T-helper 1 cell treated with Interleukin-12 subunit alpha and Interleukin-12 subunit beta and Interleukin-4 antibody, amounts not matched to agents 30 ng/mL and 1 ng/mL, for 36 hours (primary cell): ENCODE data around the gene GBP7. TPM values are rescaled to one million over a fixed set of nuclear protein-coding genes. Genes with fewer than 3 reads are reported as not detected.

Experiments
- intact Hi-C: fragments of 100-400 bp; cut with micrococcal nuclease; formaldehyde crosslinking; loops from one replicate; pipeline ENCODE4 v1.15.1; 2024
- total RNA-seq: library from RNA; stranded (reverse); gene quantifications from 2 replicates; pipeline ENCODE4 v1.2.3, GENCODE V29; 2022

Gene GBP7
- total RNA-seq, 1 donor from 2014 or later = not detected

DNA sequence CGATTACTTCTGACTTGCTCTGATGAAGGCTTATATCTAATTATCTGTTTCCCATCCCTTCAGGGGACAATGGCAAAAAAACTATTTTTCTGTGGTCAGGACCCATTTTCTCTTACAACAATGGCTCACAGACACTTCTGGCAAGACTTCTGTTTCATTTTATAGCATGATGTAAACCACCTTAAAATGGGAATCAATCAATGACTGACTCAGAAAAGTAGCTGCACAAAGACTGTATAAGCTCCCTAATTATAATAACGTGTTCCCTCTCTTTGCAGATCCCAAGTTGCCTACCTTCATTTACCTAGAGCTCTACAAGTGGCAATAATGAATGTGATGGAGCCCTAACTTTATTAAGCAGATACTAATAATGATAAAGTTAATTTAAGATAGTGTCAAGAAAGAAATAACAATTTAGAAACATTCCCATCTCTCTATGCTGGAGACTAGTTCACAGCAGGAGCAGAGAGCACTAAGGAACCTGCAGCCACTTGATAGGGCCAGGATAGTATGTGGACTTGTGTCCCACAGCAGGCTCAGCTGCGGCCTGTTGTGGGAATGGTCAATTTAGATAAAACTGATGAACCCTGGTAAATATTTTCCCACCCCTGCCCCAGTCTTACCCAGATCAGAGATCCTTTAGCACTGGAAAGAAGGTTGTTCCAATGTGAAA, 50.4 kb downstream of the GBP7 start:
- intact Hi-C loops = loop anchor here (1.0 to 2.0 kb wide), 3 partner anchors 15 to 238 kb away; no protein-coding TSS in a partner anchor

DNA sequence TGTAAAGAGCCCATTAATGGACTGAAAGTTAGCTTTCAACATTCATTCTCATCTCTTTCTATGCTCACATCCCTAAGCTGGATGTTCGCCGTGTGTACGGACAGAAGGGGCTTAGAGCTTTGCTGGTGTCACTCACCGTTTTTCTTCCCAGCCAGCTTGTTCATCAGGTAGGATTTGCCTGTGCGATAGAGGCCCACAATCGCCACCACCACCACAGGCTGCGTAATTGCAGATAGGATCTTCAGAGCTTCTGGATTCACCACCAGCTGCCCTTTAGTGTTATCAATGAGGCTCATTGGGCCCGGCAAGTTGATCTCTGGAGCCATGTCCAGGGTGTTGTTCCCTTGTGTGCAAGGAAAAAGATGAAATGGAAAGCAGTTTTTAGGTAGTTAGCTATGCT, 54.2 kb downstream of the GBP7 start:
- intact Hi-C loops = no loop called here

DNA sequence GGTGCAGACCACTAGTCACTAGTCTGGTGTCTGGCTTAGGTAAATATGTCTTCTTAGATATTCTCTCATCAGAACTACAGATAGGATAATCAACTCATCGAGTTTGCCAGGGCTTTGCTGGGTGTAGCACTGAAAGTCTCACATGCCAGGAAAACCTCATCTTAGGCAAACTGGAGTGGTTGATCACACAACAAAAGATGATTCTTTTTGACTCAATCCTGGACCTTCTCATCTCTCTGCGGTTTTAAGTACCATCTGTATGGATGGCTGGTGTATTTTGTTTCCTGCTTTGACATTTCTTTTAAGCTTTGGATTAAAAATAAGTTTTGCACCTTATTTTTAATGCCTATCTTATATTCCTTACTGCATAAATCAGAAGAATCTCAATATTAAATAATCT, 61.1 kb downstream of the GBP7 start:
- intact Hi-C loops = no loop called here

DNA sequence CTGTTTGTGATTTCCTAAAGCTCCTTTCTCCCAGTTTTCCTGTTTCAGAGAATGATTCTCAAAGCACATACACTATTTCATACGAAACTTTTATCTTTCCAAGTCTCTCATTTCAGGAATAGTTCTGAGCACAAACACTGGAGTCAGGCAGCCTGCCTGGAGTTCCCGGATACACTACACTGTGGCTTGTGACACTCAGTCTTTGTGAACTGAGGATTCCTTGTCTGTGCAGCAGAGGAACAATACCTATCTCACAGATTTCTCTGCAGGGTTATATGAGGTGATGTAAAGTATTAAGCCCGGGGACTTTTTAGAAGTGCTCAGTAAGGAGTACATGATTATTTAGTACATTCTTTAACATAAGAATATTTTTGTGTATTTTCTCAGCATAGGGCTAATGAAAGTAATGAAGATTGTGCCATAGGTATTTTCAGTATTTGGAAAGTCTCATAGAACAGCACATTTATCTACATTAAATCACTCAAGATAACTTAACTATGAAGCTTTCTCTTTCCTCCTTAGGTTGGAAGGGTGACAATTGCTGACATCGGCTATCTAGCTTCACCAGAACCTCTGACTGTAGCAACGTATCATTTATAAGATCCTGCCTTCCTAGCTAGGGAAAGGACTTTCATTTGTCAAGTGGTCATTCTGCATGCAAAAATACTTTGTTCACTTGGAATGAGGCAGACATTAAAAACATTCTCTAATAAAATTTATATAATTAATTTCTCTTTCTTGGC, 62.8 kb downstream of the GBP7 start:
- intact Hi-C loops = no loop called here

DNA sequence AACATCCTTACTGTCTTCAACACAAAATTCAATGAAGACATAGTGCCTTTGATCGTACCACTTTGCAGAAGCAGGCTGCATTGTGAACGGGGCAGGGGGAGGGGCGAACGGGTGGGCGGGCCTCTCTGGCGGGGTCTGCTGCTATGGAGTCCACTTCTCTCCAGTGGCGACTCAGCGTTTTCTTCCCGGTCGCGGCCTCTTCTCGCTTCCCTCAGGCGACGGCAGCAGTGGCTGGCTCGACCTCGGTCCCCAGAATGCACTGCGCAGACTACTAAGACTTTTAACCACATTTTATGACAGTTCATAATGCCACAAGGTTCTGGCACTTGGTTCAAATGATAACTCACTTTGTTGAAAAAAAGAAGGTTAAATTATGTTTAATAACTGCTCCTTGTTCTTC, 71.1 kb downstream of the GBP7 start:
- intact Hi-C loops = no loop called here

DNA sequence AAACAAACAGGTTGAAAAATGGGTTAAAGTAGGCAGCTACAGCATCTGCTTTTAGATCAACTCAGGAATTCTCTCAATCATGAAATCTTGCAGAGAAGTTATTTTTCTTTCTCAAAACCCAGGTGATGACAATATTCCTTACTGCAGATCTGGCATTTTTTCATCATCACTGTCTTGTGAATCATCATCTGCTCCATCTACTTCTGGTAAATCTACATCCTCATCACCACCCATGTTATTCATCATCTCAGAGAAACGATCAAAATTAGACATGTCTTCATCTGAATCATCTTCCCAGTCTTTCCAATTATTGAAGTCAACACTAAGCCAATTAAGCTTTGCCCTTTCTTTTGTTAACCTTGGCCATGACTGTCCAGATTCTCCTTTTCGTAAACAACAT, 71.7 kb downstream of the GBP7 start:
- intact Hi-C loops = no loop called here

DNA sequence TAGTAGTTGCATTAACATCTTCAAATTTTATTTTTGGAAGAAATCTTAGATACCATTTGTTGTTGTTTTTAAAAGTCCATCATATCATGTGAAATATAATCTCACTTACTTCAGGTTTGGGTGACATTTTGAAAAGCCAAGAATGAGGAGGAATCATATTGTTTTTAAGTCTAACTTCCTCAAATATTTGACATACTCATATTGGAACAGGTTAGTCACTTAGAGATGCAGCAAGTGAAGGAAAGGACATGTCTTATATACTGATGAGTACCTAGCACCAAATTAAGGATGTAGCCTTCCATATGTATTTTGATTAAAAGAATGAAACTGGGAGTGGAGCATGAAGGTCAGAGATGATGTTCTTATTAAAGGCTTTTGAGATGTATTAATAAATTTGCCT, 73.8 kb downstream of the GBP7 start:
- intact Hi-C loops = no loop called here

DNA sequence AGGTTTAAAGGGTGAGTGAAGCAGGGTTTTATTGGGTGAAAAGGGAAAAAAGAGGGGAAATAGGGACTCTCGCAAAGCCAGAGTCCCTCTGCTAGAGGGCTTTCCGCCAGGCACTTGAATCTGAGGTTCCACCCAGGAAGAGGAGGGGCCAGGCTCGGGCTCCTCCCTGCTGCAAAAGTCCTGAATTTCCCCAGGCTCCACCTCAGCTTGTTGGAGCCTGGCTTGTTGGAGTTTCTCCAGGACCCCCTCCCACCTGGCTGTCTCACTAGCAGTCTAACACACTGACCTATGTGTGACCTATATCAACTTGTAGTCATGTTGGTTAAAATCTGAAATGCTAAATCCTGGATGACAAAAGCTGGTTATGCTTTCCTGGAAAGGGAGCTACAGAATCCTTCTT, 75.4 kb downstream of the GBP7 start:
- intact Hi-C loops = no loop called here

DNA sequence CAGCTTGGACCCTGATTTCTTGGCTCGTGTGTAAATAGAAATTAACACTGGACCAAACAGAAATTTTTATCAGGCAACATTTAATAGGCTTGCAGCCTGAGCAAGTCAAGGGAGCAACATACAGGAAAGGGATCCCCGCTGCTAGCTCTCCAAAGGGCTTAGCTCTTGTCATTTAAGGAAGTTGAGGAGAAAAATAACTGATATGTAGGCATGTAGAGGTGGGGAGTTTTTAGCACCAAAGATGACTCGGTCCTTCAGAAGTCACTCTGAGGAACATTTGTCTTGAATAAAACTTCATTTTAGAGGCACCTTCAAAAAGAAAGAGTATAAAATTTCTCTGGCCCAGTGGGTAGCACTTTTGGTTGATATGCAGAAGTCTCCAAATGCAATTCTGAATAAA, 76.9 kb downstream of the GBP7 start:
- intact Hi-C loops = no loop called here

DNA sequence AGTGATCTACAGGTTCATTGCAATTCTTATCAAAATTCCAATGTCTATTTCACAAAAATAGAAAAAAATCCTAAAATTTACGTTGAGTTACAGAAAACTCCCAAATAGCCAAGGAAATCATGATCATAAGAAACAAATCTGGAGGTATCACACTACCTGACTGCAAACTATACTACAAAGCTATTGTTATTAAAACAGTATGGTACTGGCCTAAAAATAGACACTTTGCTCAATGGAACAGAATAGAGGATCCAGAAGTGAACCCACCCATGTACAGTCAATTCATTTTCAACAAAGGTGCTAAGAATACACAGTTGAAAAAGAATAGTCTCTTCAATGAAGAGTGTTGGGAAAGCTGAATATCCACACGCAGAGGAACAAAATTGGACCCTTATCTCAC, 80.1 kb downstream of the GBP7 start:
- intact Hi-C loops = no loop called here

DNA sequence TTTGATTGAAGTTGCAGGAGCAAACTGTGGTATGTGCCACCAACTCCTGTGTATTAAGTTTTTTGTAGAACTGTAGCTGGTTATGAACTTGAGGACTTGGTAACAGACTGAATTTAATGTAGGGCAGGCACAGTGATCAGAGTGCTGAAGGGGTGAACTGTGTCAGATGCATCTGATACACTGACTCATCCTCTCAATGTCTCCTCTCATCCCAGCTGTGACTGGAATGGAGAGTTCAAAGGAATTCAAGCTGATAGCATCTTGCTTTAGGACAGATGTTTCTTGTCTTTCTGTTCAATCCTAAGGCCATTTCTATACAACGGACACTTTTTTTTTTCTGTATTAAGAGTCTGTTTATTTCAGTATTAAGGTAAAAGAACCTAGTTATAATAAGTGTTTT, 85.8 kb downstream of the GBP7 start:
- intact Hi-C loops = loop anchor here (10.0 kb wide), 1 partner anchor 895 kb away; no protein-coding TSS in a partner anchor

DNA sequence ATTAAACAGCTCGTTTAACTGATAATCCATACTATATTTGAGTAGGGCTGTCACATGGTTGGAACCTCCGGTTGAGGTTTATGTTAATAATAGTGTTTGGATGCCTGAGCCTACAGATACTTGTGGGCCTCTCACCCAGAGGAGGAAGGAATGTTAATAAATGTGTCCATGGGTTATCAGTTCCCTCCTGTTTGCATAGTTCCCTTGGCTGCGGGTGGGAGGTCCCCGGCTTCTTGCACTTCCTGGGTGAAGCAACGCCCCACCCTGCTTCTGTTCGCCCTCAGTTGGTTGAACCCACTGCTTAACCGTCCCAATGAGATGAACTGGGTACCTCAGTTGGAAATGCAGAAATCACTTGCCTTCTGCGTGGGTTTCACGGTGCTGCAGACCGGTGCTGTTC, 87.2 kb downstream of the GBP7 start:
- intact Hi-C loops = loop anchor here (10.0 kb wide), 1 partner anchor 896 kb away; no protein-coding TSS in a partner anchor

DNA sequence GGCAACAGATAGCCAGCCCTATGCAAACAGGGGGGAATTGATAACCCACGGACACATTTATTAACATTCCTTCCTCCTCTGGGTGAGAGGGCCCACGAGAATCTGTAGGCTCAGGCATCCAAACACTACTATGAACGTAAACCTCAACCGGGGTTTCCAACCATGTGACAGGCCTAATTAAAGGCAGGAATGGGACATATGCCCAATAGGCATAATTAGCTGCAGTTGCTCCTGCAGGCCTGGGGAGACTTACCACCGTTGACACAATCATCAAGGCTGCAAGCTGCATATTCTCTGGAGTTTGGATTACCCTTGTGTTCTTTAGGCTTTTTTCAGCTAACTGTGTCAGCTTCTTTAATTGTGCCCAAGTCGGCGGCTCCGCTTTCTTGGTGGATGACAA, 88.6 kb downstream of the GBP7 start:
- intact Hi-C loops = loop anchor here (10.0 kb wide), 1 partner anchor 898 kb away; no protein-coding TSS in a partner anchor

DNA sequence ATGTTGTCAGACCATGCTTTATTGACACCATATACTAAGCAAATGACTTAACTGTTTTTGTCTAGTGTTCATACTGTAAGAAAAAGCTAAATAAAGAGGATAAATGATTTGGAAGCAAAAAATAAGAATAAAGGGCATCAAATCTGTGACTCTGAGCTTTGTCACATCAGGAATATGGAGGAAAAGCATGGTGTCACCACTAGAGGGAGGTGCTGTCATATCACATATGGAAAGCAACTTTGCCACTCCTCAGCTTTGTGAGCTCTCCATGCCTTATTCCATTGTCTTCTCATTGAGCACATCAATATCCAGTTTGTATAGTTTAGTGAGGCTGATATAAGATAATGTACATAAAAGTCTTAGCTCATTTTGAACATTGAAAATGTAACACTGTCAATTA, 90.0 kb downstream of the GBP7 start:
- intact Hi-C loops = loop anchor here (1.0 to 10.0 kb wide), 6 partner anchors 87 to 899 kb away; no protein-coding TSS in a partner anchor

Other genes starting within 250 kb of the GBP7 start
- 27.0 and 27.6 TPM in 2 replicates for gene KYAT3, start 183.4 kb downstream of the GBP7 start, total RNA-seq
- 27.0 and 28.4 TPM in 2 replicates for gene RBMXL1, start 183.4 kb downstream of the GBP7 start, total RNA-seq
- gene GBP3, start 153.1 kb downstream of the GBP7 start, total RNA-seq = 42.1 and 42.9 TPM in 2 replicates
- gene GBP1, start 110.8 kb downstream of the GBP7 start, total RNA-seq = 209 TPM in 2 replicates
- 196 and 198 TPM in 2 replicates for gene GBP2, start 49.9 kb downstream of the GBP7 start, total RNA-seq
- 147 and 150 TPM in 2 replicates for gene GBP4, start 22.9 kb upstream of the GBP7 start, total RNA-seq
- 836 and 845 TPM in 2 replicates for gene GBP5, start 96.9 kb upstream of the GBP7 start, total RNA-seq
- gene GBP6, start 188.1 kb upstream of the GBP7 start, total RNA-seq = 3.8 and 4.2 TPM in 2 replicates